Ovary (tissue), 3 donors: ENCODE results near the gene NUP50.

Experiments
- CTCF ChIP-seq, 3 donors: fragments of 450-650 bp in 2 of 3; fragments of 200-600 bp in 1 of 3; IDR thresholded peaks; one replicate each; pipeline versions ENCODE4 v1.5.1 to v1.8.0; 2016 to 2022; ENCODE audit warnings: antibody characterized with exemption in 3 of 3, mild to moderate bottlenecking in 1 of 3
- EP300 ChIP-seq: sonication (generic); formaldehyde crosslinking; IDR thresholded peaks from one replicate; pipeline ENCODE4 v1.6.1; 2017; ENCODE audit warnings: antibody characterized with exemption
- POLR2A ChIP-seq: fragments of 450-650 bp; IDR thresholded peaks from one replicate; pipeline ENCODE4 v1.6.1; 2017; ENCODE audit warnings: antibody characterized with exemption, mild to moderate bottlenecking, moderate library complexity
- donor health status: DM: no; HTN: no; CAD: no.

GRCh38 chr22:45179276-45180049, 15.7 kb downstream of the NUP50 start:
- TF ChIP-seq POLR2A (no peak), CTCF (IDR thresholded peaks at IDR 0.05) (no peak), EP300 (no peak)
